Omental fat pad (tissue), 4 donors: Measurements from ENCODE around the gene MT1B. TPM values are rescaled to one million over a fixed set of nuclear protein-coding genes. Genes with fewer than 3 reads are reported as not detected.

Source experiments
- ATAC-seq: fragments of 150-250 bp; one replicate; pipeline ENCODE4 v1.9.1; 2016; ENCODE audit warnings: mild to moderate bottlenecking, moderate library complexity; ENCODE audit not compliant: low FRiP score
- DNase-seq: peaks from one replicate; pipeline ENCODE4 v3.0.0-alpha.2; 2019; ENCODE audit warnings: low spot score
- total RNA-seq, 4 donors: library from RNA; depleted of rRNA; stranded (reverse); fragments of >200 nt; gene quantifications; one replicate each; pipeline ENCODE4 v1.1.0, GENCODE V29; 2016
- TF ChIP-seq, protein P1 (sequence below), 3 donors: fragments of 450-650 bp; IDR thresholded peaks; one replicate each; pipeline ENCODE4 v1.5.1; 2016 to 2017; ENCODE audit warnings: antibody characterized with exemption in 3 of 3, mild to moderate bottlenecking in 3 of 3, moderate library complexity in 2 of 3

MT1B gene
- total RNA-seq, result not detected

DNA sequence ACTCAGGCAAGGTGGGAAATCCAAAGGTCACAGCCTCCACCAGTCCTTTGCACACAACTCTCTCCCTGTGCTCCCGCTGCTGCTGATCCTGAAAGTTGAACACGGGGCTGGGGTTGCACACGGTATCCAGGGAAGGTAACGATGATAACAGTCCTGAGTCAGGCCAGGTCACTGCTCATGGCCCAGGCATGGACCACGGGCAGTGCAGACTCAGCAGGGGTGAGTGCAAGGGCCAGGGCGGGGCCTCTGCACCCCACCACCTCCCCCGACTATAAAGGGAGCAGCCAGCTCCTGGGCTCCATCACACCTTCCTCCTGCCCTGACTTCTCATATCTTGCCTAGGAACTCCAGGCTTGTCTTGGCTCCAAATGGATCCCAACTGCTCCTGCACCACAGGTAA, at the start of gene MT1B:
TSS of gene MT1B (plus strand) at position 301 of the 400 bp plus-strand sequence. CDS start at position 369, 68 bp downstream.
- TF ChIP-seq, protein P1, sequence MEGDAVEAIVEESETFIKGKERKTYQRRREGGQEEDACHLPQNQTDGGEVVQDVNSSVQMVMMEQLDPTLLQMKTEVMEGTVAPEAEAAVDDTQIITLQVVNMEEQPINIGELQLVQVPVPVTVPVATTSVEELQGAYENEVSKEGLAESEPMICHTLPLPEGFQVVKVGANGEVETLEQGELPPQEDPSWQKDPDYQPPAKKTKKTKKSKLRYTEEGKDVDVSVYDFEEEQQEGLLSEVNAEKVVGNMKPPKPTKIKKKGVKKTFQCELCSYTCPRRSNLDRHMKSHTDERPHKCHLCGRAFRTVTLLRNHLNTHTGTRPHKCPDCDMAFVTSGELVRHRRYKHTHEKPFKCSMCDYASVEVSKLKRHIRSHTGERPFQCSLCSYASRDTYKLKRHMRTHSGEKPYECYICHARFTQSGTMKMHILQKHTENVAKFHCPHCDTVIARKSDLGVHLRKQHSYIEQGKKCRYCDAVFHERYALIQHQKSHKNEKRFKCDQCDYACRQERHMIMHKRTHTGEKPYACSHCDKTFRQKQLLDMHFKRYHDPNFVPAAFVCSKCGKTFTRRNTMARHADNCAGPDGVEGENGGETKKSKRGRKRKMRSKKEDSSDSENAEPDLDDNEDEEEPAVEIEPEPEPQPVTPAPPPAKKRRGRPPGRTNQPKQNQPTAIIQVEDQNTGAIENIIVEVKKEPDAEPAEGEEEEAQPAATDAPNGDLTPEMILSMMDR (IDR thresholded peaks at IDR 0.05), result no peak
- DNase-seq (no peak), ATAC-seq (no peak)

DNA sequence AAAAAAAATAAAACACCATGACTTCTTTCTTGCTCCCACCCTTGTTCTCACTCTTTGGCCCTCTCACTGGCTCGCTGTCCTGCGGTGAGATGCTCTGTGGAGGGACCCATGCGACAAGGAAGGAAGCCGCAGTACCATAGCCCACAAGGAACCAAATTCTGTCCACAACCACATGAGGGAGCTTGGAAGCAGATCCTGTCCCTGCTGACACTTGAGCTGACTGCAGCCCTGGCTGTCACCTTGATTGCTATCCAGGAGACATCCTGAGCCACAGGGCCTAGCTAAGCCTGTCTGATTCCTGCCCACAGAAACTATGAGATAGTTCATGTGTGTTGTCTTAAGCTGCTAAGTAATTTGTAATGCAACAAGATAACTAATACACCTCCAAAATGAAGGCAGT, 48.1 kb upstream of the MT1B start:
- TF ChIP-seq, protein P1 (IDR thresholded peaks at IDR 0.05), result no peak
- ATAC-seq, result no peak
- no peak for DNase-seq

DNA sequence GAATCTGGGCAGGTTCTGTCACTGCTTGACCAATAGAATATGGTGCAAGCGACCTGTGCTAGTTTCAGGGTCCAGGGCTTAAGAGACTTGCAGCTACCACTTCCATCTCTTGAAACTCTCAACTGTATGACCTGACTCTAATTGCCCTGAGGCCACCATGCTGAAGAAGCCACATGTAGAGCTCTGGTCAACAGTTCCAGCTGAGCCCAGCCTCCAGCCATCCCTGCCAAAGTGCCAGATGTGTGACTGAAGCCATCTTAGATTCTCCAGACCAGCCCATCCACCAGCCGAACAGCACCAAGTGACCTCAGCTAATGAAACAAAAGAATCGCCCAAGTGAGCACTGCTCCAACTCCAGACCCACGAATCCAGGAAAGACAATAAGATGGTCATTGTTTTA, 46.7 kb upstream of the MT1B start:
- TF ChIP-seq, protein P1 (IDR thresholded peaks at IDR 0.05), result no peak
- ATAC-seq (no peak), DNase-seq (no peak)

DNA sequence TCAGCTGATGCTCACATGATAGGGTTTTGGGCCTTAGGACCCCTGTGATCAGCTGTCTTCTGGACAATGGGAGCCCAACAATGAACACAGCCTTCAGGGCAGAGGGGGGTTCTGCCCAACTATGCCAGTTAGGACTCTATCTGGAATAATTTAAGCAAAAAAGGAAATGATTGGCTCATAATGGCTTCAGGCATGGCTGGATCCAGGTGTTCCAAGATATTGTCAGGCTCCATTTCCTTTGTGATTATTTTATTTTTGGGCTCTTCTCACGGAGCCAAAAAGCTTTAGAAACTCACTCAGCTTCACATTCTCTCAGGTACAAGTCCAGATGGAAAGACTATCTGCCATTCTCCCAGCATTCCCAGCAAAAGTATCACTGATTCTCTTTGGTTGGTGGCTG, 46.2 kb upstream of the MT1B start:
- TF ChIP-seq, protein P1 (IDR thresholded peaks at IDR 0.05), result no peak
- ATAC-seq (no peak), DNase-seq (no peak)

DNA sequence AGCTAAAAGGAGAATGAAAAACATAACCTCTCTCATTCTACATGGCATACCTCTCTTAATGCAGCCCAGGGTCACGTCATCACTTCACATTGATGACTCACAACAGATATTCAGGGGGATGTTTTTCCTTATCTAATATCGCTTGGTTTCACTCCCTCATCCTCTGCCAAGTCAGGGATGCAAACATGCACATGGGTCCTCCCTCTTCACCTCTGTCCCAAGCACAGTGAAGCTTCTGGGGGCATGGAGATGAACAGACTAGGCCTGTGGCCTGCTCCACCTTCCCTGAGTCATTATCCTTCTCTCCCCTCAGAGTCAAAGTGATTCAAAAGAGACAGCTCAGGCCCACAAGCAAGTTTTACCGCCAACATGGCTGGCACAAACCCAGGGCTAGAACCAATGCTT, 45.6 kb upstream of the MT1B start:
- ATAC-seq (peak; percentile 33), DNase-seq (peak; percentile 77)

DNA sequence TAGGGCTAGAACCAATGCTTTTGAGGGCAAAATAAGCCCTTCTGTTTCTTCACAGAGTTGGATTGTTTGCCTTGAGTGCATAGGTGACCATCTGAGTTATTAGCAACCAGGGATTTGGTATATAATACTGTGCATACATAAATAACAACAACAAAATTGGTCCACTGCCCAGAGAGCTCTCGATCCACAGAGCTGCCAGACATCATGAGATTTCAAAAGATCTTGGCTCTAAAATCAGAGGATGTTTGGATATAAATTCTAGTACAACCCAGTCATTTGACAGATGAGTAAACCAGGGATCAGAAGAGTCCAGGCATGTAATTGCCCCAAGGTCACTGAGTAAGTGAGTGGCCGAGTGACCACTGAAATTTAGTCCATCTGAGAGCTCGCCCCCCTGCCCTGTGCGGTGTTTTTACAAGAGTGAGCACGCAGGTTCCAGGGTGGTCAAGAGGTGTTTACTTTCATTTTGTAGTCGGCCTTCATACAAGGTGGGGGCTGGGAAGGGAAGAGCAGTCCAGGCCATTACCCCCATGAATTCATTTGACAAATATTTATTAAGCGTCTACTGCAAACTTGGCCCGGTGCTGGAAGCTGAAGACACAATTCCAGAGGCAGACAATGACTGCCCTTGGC, 45.1 kb upstream of the MT1B start:
- ATAC-seq, result peak; percentile 19
- TF ChIP-seq, protein P1 (IDR thresholded peaks at IDR 0.05), result no peak
- DNase-seq, result no peak

More for the DNA sequence above, 45.6 kb upstream of the MT1B start:
- TF ChIP-seq, protein P1 (IDR thresholded peaks at IDR 0.05), result no peak

DNA sequence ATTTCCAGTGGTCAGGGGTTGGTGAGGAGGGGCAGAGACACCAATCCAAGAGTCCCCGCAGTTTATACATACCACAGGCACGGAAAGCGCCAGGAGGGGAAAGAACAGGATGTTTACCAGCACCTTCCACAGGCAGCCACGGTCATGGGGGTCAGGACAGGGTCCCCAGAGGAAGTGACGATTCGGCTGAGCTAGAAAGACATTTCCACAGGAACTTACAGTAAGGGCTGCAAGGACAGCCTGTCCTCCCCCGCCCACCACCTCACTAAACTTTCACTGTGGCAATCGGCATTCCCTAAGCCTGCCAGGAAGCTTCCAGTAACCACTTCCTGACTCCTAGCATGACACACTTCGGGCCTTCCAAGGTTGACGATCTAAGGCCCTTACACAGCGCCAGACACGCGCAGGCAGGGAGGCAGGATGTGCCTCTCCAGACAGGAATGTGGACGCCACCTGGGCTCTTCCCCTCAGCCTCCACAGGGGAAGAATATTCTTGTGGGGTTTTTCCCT, 44.5 kb upstream of the MT1B start:
- peak; percentile 82 for DNase-seq
- peak; percentile 53 for ATAC-seq
- TF ChIP-seq, protein P1 (IDR thresholded peaks at IDR 0.05), result no peak
